SK-N-SH (cell line): ENCODE results near the gene CEACAM7. TPM values are rescaled to one million over a fixed set of nuclear protein-coding genes. Genes with fewer than 3 reads are reported as not detected.

Source experiments
- CTCF ChIA-PET: fragments of 300-600, 350-600 bp; formaldehyde crosslinking; extraction: SDS; loops from one replicate; lab custom pipeline; 2021; lab: Yijun Ruan, JAX
- POLR2A ChIA-PET: fragments of 350-600 bp; sonication (Branson Sonifier 250); formaldehyde crosslinking; extraction: SDS; loops from one replicate; lab custom pipeline; 2020; ENCODE audit warnings: antibody characterized with exemption, inconsistent platforms; lab: Yijun Ruan, JAX
- DNase-seq: peaks from one replicate; pipeline ENCODE4 v3.0.0; 2012
- H2AFZ ChIP-seq: fragments of 200-600 bp; sonication (generic); 2 replicates; pipeline ENCODE4 v1.8.1; 2016; ENCODE audit warnings: antibody characterized with exemption, mild to moderate bottlenecking, low read depth
- H3F3A ChIP-seq: fragments of 200-600 bp; sonication (generic); replicated peaks from 2 replicates; pipeline ENCODE3; 2016; ENCODE audit warnings: antibody characterized with exemption, mild to moderate bottlenecking; ENCODE audit not compliant: insufficient read depth
- H3K27ac ChIP-seq, 2 experiments: fragments of 200-500 bp in 1 of 2; fragments of 200-600 bp in 1 of 2; sonication (Bioruptor generic) in 1 of 2; sonication (generic), shearing (Covaris generic) in 1 of 2; 2 replicates each; pipeline versions ENCODE4 v1.5.1 to v1.6.1; 2014 to 2016; ENCODE audit warnings: low read depth in 2 of 2, inconsistent platforms in 1 of 2, low read length in 1 of 2, mild to moderate bottlenecking in 1 of 2, mixed read lengths in 1 of 2
- H3K27me3 ChIP-seq: fragments of 200-600 bp; sonication (generic), shearing (Covaris generic); 2 replicates; pipeline ENCODE4 v1.6.1; 2016; ENCODE audit warnings: mixed run types; ENCODE audit not compliant: insufficient read depth
- H3K36me3 ChIP-seq, 2 experiments: fragments of 200-500 bp in 1 of 2; fragments of 200-600 bp in 1 of 2; sonication (Bioruptor generic) in 1 of 2; sonication (generic) in 1 of 2; replicated peaks in 1 of 2; 2 replicates each; pipeline versions ENCODE3 to v1.5.1; 2014 to 2016; ENCODE audit warnings: low read length in 1 of 2, mild to moderate bottlenecking in 1 of 2; ENCODE audit not compliant: insufficient read depth in 2 of 2, control insufficient read depth in 1 of 2
- H3K4me1 ChIP-seq, 2 experiments: fragments of 200-500 bp in 1 of 2; fragments of 200-600 bp in 1 of 2; sonication (Bioruptor generic) in 1 of 2; sonication (generic), shearing (Covaris generic) in 1 of 2; 2 replicates each; pipeline versions ENCODE4 v1.5.1 to v1.6.1; 2014 to 2016; ENCODE audit warnings: low read depth in 1 of 2, low read length in 1 of 2, mixed run types in 1 of 2; ENCODE audit not compliant: insufficient read depth in 2 of 2, control insufficient read depth in 1 of 2
- H3K4me2 ChIP-seq: fragments of 200-600 bp; sonication (generic), shearing (Covaris generic); 2 replicates; pipeline ENCODE4 v1.6.1; 2017; ENCODE audit warnings: mixed run types
- H3K4me3 ChIP-seq, 2 experiments: fragments of 200-500 bp in 1 of 2; fragments of 200-600 bp in 1 of 2; sonication (Bioruptor generic) in 1 of 2; sonication (generic), shearing (Covaris generic) in 1 of 2; 2 replicates each; pipeline versions ENCODE4 v1.5.1 to v1.8.1; 2014 to 2016; ENCODE audit warnings: low read depth in 2 of 2, inconsistent platforms in 1 of 2, low read length in 1 of 2, mild to moderate bottlenecking in 1 of 2, mixed read lengths in 1 of 2, moderate library complexity in 1 of 2
- H3K79me2 ChIP-seq: fragments of 200-600 bp; sonication (generic); 2 replicates; pipeline ENCODE4 v1.8.1; 2017; ENCODE audit warnings: mild to moderate bottlenecking; ENCODE audit not compliant: insufficient read depth
- H3K9ac ChIP-seq: fragments of 200-600 bp; sonication (generic); 2 replicates; pipeline ENCODE4 v1.6.1; 2017; ENCODE audit warnings: mixed run types
- H3K9me2 ChIP-seq: fragments of 200-600 bp; sonication (generic); 2 replicates; pipeline ENCODE4 v1.6.1; 2017; ENCODE audit warnings: mixed run types
- H3K9me3 ChIP-seq: fragments of 200-600 bp; sonication (generic); 2 replicates; pipeline ENCODE4 v1.6.1; 2017; ENCODE audit warnings: mixed run types, mild to moderate bottlenecking, moderate library complexity
- H4K20me1 ChIP-seq: fragments of 200-600 bp; sonication (generic); 2 replicates; pipeline ENCODE4 v1.6.1; 2017; ENCODE audit warnings: mild to moderate bottlenecking, mixed run types; ENCODE audit not compliant: insufficient read depth
- CHD2 ChIP-seq: fragments of 150-350 bp; IDR thresholded peaks from 2 replicates; pipeline ENCODE4 v1.6.1; 2018; ENCODE audit warnings: low read length; ENCODE audit not compliant: partially characterized antibody
- CTCF ChIP-seq: fragments of 200-600 bp; sonication (generic); IDR thresholded peaks from 2 replicates; pipeline ENCODE4 v1.6.1; 2017; ENCODE audit warnings: antibody characterized with exemption, mild to moderate bottlenecking, moderate library complexity
- ELF1 ChIP-seq: IDR thresholded peaks from 2 replicates; pipeline ENCODE4 v1.4.0; 2012
- EP300 ChIP-seq, 2 experiments: IDR thresholded peaks; 2 replicates each; pipeline versions ENCODE4 v1.4.0 to v1.6.1; 2012; ENCODE audit warnings: borderline replicate concordance in 1 of 2, low read depth in 1 of 2, low read length in 1 of 2
- FOSL2 ChIP-seq: IDR thresholded peaks from 2 replicates; pipeline ENCODE4 v1.4.0; 2012; ENCODE audit warnings: low read depth, mild to moderate bottlenecking, moderate library complexity, borderline replicate concordance
- FOXJ3 ChIP-seq: sonication (generic); formaldehyde crosslinking; IDR thresholded peaks from 2 replicates; pipeline ENCODE4 v1.5.1; 2020; ENCODE audit warnings: mild to moderate bottlenecking, missing genetic modification reagents
- FOXM1 ChIP-seq: IDR thresholded peaks from 2 replicates; pipeline ENCODE4 v1.4.0; 2012; ENCODE audit warnings: low read depth, mild to moderate bottlenecking
- GATA2 ChIP-seq: sonication (generic); formaldehyde crosslinking; IDR thresholded peaks from 2 replicates; pipeline ENCODE4 v1.5.0; 2020; ENCODE audit warnings: mild to moderate bottlenecking, missing genetic modification reagents
- JUND ChIP-seq: IDR thresholded peaks from 2 replicates; pipeline ENCODE4 v1.4.0; 2012
- REST ChIP-seq: IDR thresholded peaks from 2 replicates; pipeline ENCODE4 v1.6.1; 2012; ENCODE audit warnings: mild to moderate bottlenecking, low read depth, low read length, moderate library complexity
- RFX5 ChIP-seq: IDR thresholded peaks from 2 replicates; pipeline ENCODE4 v1.6.1; 2012; ENCODE audit warnings: mild to moderate bottlenecking, improper control_type of control experiment, low read length
- RXRA ChIP-seq: IDR thresholded peaks from 2 replicates; pipeline ENCODE4 v1.4.0; 2012; ENCODE audit warnings: low read depth, mild to moderate bottlenecking, borderline replicate concordance
- SIN3A ChIP-seq: IDR thresholded peaks from 2 replicates; pipeline ENCODE4 v1.6.1; 2012; ENCODE audit warnings: low read depth, mild to moderate bottlenecking, low read length, moderate library complexity, borderline replicate concordance
- TAF1 ChIP-seq: IDR thresholded peaks from 2 replicates; pipeline ENCODE4 v1.6.1; 2012; ENCODE audit warnings: low read depth, mild to moderate bottlenecking, low read length, moderate library complexity, borderline replicate concordance
- TCF12 ChIP-seq: IDR thresholded peaks from 2 replicates; pipeline ENCODE4 v1.4.0; 2012
- USF2 ChIP-seq: fragments of 150-350 bp; IDR thresholded peaks from 2 replicates; pipeline ENCODE4 v1.6.1; 2017; ENCODE audit warnings: antibody characterized with exemption, low read length, low read depth, borderline replicate concordance
- ZBTB33 ChIP-seq: IDR thresholded peaks from 2 replicates; pipeline ENCODE4 v1.4.0; 2012; ENCODE audit warnings: low read depth, borderline replicate concordance
- WGBS: methylation state at CpG from one replicate; pipeline ENCODE4 v1.1.6; 2017; ENCODE audit warnings: low lambda C conversion rate; 5-methylcytosine and 5-hydroxymethylcytosine counted together
- polyA plus RNA-seq, 3 experiments: library from polyadenylated mRNA; depleted of rRNA; stranded (reverse); fragments of >200 nt; gene quantifications; 2 replicates each; pipeline ENCODE4 v1.2.3, GENCODE V29; 2012

The CEACAM7 gene
- polyA plus RNA-seq, 1 of the 3 experiments (the other 2 are of a cell fraction): not detected

GRCh38 chr19:41666075-41666474, 22.0 kb downstream of the CEACAM7 start:
- no peaks in the 10 kb centered on the region; the same call in 1 of the 2 replicates for H3K9me3 ChIP-seq
- H3K27ac ChIP-seq: no peak overlapping the region
- CTCF ChIA-PET: interaction anchor here (1.0 to 1.4 kb wide), 2 partner anchors 20 to 41 kb away, joined by 3 to 4 read pairs; no protein-coding TSS in a partner anchor
- no peaks in the 10 kb centered on the region for H3F3A ChIP-seq
- no peaks in the 10 kb centered on the region for H3K27me3 ChIP-seq
- 0% methylated on average over 2 of the region's 2 CpGs for WGBS
- no peak overlapping the region for H3K9ac ChIP-seq
- no peaks in the 10 kb centered on the region for H3K79me2 ChIP-seq
- H3K4me1 ChIP-seq: no peaks in the 10 kb centered on the region
- H3K36me3 ChIP-seq: no peaks in the 10 kb centered on the region
- POLR2A ChIA-PET: no interaction called here
- no peak for DNase-seq
- TF ChIP-seq FOXM1 (no peak), SIN3A (no peak), RXRA (no peak), TCF12 (no peak), FOSL2 (no peak), ZBTB33 (no peak), EP300 (IDR thresholded peaks at IDR 0.05; ENCODE audit: borderline replicate concordance in 1 of 2, low read depth in 1 of 2, low read length in 1 of 2) (no peak), ELF1 (no peak), CHD2 (no peak), TAF1 (no peak), REST (no peak)
- TF ChIP-seq, all 33 proteins: peak for 0
- H4K20me1 ChIP-seq: no peaks in the 10 kb centered on the region
- H3K9me2 ChIP-seq: no peaks in the 10 kb centered on the region
- H3K4me3 ChIP-seq: no peak overlapping the region; a peak in 1 of 4 replicates
- no peak overlapping the region for H3K4me2 ChIP-seq
- H2AFZ ChIP-seq: no peak overlapping the region

- Histone ChIP-seq H3K4me3 (no peak overlapping the region), H3K79me2 (no peaks in the 10 kb centered on the region), H3K9me3 (0 out of 2 replicates have a peak, but pooled peaks cover 2% of the 10 kb centered on the region), H3K27ac (no peak overlapping the region), H3K9ac (no peak overlapping the region), H3K27me3 (no peaks in the 10 kb centered on the region; the same call in 1 of the 2 replicates), H3K4me2 (no peak overlapping the region), H3F3A (no peaks in the 10 kb centered on the region), H3K4me1 (no peaks in the 10 kb centered on the region), H2AFZ (no peak overlapping the region), H3K9me2 (no peaks in the 10 kb centered on the region), H4K20me1 (no peaks in the 10 kb centered on the region), H3K36me3 (no peaks in the 10 kb centered on the region)
- DNase-seq: no peak
- WGBS: 0% methylated on average over 2 of the region's 2 CpGs
- CTCF ChIA-PET: interaction anchor here (0.9 kb wide), 1 partner anchor 15 kb away, joined by 3 read pairs; no protein-coding TSS in a partner anchor
- POLR2A ChIA-PET: no interaction called here
- TF ChIP-seq CTCF: no peak
- no peak for TF ChIP-seq FOXJ3 (CRISPR knock-in tag)
- no peak for TF ChIP-seq JUND
- TF ChIP-seq GATA2: no peak
- TF ChIP-seq RFX5: no peak
- no peak for TF ChIP-seq FOSL2
- no peak for TF ChIP-seq ZBTB33
- no peak for TF ChIP-seq TCF12
- no peak for TF ChIP-seq USF2
- no peak for TF ChIP-seq ELF1
These were observed 30.9 kb downstream of the CEACAM7 start for GRCh38 chr19:41657157-41657556.
